GM18909 (cell line): ENCODE measurements around the gene ZYX.
"Not testable (repeated sequence)": the region's sequence is repeated elsewhere in the genome, so short reads cannot be mapped to it uniquely, and the experiment has no call there.

Source experiments
- ATAC-seq: cut with Tn5 transposase; IDR thresholded peaks from one replicate; pipeline ENCODE4 v1.9.1; 2021; ENCODE audit warnings: mild to moderate bottlenecking; ENCODE audit not compliant: unreplicated experiment, poor library complexity

ZYX gene

GRCh38 chr7:143384661-143385631, 3.8 kb downstream of the ZYX start:
- ATAC-seq, result no peak

DNA sequence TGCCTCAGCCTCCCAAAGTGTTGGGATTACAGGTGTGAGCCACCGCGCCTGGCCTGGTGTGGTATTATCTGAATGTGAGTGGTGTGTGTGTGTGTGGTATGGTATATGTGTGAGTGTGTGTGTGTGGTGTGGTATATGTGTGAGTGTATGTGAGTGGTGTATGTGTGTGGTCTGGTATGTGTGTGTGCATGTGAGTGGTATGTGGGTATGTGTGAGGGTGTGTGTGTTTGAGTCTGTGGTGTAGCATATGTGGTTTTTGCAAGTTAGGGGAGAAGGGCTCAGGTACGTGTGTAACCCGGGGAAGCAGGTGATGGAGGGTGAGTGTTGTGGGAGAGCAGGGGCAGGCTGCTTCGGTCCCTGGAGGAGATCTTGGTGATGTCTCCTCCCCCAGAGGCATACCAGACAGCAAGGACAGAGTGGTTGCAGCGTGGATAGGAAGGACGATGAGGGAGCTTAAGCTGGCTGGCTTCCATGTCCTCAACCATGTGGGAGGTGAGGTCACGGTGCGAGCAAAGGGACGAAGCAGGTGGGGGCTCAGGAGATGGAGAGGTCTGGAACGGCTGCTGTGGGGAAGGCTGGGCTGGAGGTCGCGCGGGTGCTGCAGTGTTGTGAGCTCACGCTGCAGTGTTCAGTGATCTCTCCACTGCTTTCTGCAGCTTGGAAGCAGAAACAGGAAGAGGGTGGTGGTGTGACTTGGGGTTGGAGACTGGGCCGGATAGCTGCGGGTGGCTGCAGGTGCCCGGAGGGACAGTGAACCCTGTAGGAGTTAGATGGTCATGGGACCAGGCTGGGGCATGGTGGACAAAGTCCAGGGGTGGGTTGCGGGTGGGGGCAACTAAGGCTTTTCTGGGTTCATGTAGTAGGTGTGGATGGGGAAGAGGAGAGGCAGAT, 5.0 kb downstream of the ZYX start:
- peak; percentile 58 for ATAC-seq

GRCh38 chr7:143387156-143387975, 6.2 kb downstream of the ZYX start:
- no peak for ATAC-seq

- ATAC-seq, result no peak
These were observed 6.9 kb downstream of the ZYX start for GRCh38 chr7:143388051-143388450.

- ATAC-seq, result no peak
These were observed 7.5 kb downstream of the ZYX start for GRCh38 chr7:143388491-143389101.

DNA sequence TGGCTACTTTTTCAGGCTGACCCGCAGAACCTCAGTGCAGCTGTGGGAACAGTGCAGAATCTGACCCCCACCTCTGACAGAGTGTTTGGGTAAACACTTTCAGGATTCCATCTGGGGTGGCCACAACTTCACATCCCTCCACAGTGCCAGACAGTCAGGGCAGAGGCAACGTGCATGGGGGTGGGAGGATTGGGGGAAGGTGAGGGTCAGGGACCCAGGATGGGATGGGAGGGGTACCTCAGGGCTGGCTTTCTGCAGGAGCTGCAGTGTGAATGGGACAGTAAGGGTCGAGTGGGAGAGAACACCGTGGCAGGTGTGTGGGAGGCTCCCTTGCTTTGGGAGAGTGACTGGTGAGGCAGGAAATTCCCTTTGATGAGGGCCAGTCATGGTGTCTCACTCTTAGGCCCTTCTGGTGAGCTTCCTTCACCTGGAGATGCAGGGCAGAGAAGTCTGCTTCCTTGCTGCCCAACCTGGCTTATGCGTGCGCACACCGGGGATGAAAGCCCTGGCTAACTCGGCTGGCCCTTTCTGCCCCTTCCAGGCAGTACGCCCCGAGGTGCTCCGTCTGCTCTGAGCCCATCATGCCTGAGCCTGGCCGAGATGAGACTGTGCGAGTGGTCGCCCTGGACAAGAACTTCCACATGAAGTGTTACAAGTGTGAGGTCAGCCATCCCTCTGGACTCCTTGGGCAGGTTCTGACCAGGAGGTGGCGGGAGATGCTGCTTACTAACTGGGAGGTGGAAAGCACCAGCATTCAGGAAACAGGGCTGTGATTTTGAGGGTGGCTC, 8.4 kb downstream of the ZYX start:
- no peak for ATAC-seq

DNA sequence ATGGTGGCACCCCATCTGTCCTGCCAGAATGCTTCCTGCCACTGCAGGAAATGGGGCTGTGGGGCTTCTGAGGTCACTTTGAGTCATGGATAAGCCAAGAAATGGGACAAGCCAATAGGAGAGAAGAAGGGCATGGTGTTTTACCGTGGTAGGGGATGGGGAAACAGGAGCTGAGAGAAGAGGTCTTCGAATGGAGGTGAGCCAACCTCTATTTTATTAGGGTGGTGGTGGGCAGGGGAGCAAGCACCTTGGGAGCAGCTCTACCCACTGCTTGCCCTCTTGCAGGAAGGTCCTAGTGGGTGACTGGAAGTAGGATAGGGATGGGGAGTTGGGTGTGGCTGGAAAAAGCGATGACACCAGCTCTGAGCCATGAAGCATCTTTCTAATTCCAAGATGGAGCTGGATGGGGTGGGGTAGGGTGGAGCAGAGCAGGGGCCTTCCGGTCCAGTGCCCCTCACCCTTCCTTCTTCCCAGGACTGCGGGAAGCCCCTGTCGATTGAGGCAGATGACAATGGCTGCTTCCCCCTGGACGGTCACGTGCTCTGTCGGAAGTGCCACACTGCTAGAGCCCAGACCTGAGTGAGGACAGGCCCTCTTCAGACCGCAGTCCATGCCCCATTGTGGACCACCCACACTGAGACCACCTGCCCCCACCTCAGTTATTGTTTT, 9.1 kb downstream of the ZYX start:
- no peak for ATAC-seq

DNA sequence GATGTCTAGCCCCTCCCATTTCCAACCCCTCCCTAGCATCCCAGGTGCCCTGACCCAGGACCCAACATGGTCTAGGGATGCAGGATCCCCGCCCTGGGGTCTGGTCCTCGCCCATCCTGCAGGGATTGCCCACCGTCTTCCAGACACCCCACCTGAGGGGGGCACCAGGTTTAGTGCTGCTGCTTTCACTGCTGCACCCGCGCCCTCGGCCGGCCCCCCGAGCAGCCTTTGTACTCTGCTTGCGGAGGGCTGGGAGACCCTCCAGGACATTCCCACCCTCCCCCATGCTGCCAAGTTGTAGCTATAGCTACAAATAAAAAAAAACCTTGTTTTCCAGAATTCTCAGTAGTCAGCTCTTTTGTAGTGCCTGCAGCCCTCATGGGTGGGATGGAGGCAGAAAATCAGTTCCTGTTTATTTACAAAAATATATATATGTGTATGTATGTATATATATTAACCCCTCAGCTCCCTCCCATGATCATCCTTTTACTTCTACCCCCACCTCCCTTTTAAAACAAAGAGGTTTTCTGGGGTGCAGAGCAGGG, 9.7 kb downstream of the ZYX start:
- ATAC-seq, result no peak

GRCh38 chr7:143391462-143392404, 10.6 kb downstream of the ZYX start:
- ATAC-seq, result no peak

GRCh38 chr7:143392427-143392826, 11.3 kb downstream of the ZYX start:
- ATAC-seq, result not testable (repeated sequence)

DNA sequence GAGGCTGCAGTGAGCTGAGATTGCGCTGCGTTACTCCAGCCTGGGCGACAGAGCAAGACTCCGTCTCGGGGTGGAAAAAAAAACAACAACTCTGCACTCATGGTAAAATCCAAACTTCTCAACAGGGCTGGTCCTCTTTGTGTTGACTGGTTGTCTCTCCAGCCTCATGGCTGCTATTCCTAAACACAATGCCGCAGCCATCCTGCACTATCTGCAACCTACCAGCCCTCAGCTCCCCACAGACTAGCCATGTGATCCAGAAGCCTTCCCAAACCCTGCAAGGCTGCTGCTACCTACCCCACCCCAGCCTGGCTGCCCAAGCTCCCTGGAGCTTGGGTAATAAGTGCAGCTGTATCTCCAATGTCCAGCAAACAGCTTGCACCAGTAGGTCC, 11.7 kb downstream of the ZYX start:
- ATAC-seq, result no peak

- ATAC-seq, result no peak
These were observed 12.3 kb downstream of the ZYX start for GRCh38 chr7:143393267-143394041.

DNA sequence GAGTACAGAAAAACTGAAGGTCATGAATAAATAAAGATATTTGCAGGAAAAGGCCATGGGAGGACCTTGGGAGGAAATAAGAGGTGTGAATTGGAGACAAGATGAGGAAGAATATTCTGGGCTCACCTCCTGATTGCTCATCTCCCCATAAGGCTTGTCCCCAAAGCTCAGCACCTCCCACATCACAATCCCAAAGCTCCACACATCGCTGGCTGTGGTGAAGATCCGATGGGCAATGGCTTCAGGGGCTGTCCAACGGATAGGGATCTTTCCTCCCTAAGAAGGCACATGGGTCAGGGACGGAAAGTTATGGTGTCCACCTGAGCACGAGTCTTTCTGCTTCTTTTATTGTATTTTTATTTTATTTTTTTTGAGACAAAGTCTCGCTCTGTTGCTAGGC, 12.9 kb downstream of the ZYX start:
- no peak for ATAC-seq

GRCh38 chr7:143394777-143395176, 13.6 kb downstream of the ZYX start:
- no peak for ATAC-seq

DNA sequence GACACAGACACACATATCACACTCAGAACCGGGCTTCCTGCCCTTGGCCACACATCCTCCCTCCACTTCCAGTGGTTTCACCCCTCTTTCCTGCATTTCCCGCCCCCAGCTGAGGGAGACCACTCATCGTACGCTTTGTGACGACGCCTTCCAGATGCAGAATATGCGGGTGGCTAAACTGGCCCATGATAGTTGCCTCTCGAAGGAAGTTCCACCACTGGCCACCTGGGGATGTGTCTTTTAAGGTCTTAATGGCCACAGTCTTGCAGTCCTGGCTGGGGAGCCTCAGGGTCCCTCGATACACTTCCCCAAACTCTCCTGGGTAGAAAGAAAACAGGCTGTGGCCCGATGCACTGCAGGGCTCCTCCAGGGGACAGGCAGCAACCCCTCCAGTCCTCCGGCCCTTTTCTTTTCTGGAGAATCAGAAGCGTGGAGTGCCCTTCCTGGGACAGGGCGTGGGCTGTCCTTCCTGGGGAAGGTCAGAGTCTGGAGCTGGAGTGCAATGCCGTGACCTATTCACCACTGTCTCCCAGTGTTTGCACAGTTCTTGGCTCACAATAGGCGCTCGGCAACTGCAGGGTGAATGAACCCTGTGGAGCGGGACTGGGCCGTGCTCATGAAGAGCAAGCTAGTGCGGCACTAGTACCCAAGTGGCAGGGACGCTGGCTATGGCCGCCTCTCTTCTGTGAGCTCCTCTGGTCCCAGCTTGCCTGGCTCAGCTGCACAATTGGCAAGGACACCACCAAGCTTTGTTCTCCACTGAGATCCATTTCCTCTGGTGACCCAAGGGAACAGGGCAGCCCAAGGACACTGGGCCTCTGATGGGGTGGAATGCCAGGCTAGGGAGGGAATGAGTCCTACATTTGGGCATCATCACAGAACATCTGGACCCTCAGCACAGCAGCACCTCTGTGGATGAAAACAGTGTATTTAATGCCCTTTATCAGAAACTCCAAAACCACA, 14.3 kb downstream of the ZYX start:
- ATAC-seq, result no peak
